Fibroblast of lung (primary cell): ENCODE measurements around the gene DNAH3. TPM values are rescaled to one million over a fixed set of nuclear protein-coding genes. Genes with fewer than 3 reads are reported as not detected.
"Not testable (repeated sequence)": the region's sequence is repeated elsewhere in the genome, so short reads cannot be mapped to it uniquely, and the experiment has no call there.

Experiments
- DNase-seq, 2 donors: peaks; one replicate each; pipeline versions ENCODE4 v3.0.0 to v3.0.0-alpha.2; 2010; ENCODE audit warnings: low read depth in 2 of 2
- H2AFZ ChIP-seq: 2 replicates; pipeline ENCODE4 v1.5.1; 2012; ENCODE audit warnings: low read length, control low read depth, inconsistent platforms
- H3K27ac ChIP-seq: 2 replicates; pipeline ENCODE4 v1.5.1; 2011; ENCODE audit warnings: low read length, control low read depth; ENCODE audit not compliant: insufficient read depth
- H3K27me3 ChIP-seq: 2 replicates; pipeline ENCODE4 v1.5.1; 2011; ENCODE audit warnings: mild to moderate bottlenecking, low read length; ENCODE audit not compliant: control insufficient read depth, insufficient read depth
- H3K36me3 ChIP-seq: 2 replicates; pipeline ENCODE4 v1.5.1; 2011; ENCODE audit warnings: low read length; ENCODE audit not compliant: control insufficient read depth, insufficient read depth
- H3K4me1 ChIP-seq: 2 replicates; pipeline ENCODE4 v1.5.1; 2011; ENCODE audit warnings: low read length; ENCODE audit not compliant: control insufficient read depth, insufficient read depth; ENCODE audit errors: extremely low read depth
- H3K4me2 ChIP-seq: 2 replicates; pipeline ENCODE4 v1.5.1; 2011; ENCODE audit warnings: low read length, control low read depth; ENCODE audit not compliant: insufficient read depth; ENCODE audit errors: extremely low read depth
- H3K4me3 ChIP-seq, 4 experiments: fragments of 200-600 bp in 1 of 4; sonication (generic) in 1 of 4; replicated peaks in 1 of 4; 2 replicates each; pipeline ENCODE4 v1.5.1; 2011 to 2016; ENCODE audit warnings: low read length in 4 of 4, low read depth in 3 of 4, mild to moderate bottlenecking in 3 of 4, control low read depth in 2 of 4, inconsistent platforms in 1 of 4, mixed read lengths in 1 of 4; ENCODE audit not compliant: insufficient read depth in 1 of 4; ENCODE audit errors: control extremely low read depth in 1 of 4
- H3K79me2 ChIP-seq: 2 replicates; pipeline ENCODE4 v1.5.1; 2012; ENCODE audit warnings: mild to moderate bottlenecking, low read length, inconsistent platforms; ENCODE audit not compliant: control insufficient read depth, insufficient read depth
- H3K9ac ChIP-seq: 2 replicates; pipeline ENCODE4 v1.5.1; 2011; ENCODE audit warnings: mild to moderate bottlenecking, low read length, control low read depth; ENCODE audit not compliant: insufficient read depth
- H3K9me3 ChIP-seq: 2 replicates; pipeline ENCODE4 v1.5.1; 2012; ENCODE audit warnings: low read depth, low read length; ENCODE audit not compliant: control insufficient read depth, insufficient read depth
- H4K20me1 ChIP-seq: 2 replicates; pipeline ENCODE4 v1.5.1; 2011; ENCODE audit warnings: low read length; ENCODE audit not compliant: control insufficient read depth, insufficient read depth; ENCODE audit errors: extremely low read depth
- EZH2 ChIP-seq: IDR thresholded peaks from 2 replicates; pipeline ENCODE4 v1.5.1; 2012; ENCODE audit warnings: low read length, control low read depth, mild to moderate bottlenecking; ENCODE audit errors: missing control alignments
- polyA plus RNA-seq, 2 donors: library from polyadenylated mRNA; depleted of rRNA in 1 of 2; stranded (reverse) in 1 of 2; unstranded in 1 of 2; fragments of >200 nt; gene quantifications; 2 replicates each; pipeline ENCODE4 v1.2.1, GENCODE V29; 2011 to 2012; ENCODE audit warnings: missing spikeins in 1 of 2
- total RNA-seq: library from RNA; depleted of rRNA; stranded (reverse); fragments of >200 nt; gene quantifications from 2 replicates; pipeline ENCODE4 v1.2.1, GENCODE V29; 2014
- TF ChIP-seq, protein P1 (sequence below), 2 donors: IDR thresholded peaks in 1 of 2; conservative IDR thresholded peaks in 1 of 2; 1 replicate in 1 of 2; 2 replicates in 1 of 2; pipeline ENCODE4 v1.5.1; 2011 to 2012; ENCODE audit warnings: low read length in 2 of 2, control low read depth in 1 of 2, inconsistent platforms in 1 of 2, low read depth in 1 of 2, mild to moderate bottlenecking in 1 of 2

Gene DNAH3
- total and polyA plus RNA-seq, 2 donors (not counting 1 experiment from before 2014, with no cell fraction given): not detected

DNA sequence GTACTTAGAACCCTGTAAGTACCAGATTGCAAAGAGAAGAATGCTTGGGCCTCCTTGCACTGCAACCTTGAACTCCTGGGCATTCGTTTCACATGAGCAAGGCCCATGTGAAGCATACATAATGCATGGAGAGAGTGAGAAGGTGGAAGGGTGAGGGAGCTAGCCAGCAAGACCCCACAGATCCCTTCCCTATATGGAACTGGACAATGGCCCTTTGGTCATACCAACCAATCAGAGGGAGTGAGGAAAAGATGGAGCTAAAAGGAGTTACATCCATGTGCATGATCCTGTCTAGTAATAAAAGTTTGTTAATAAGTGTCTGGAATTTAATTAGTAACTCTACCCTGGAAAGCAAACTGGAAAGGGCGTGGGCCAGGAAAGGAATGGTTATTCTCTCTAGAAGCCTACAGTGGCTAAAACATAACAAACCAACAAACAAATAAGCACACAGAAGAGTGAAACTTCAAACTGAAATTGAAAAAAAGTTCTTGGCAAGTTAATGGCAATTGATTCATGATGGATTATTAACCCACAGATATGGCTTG, 29.6 kb downstream of the DNAH3 start:
- no peak overlapping the region for H3K27ac ChIP-seq
- no peak overlapping the region for H3K4me3 ChIP-seq
- H3K79me2 ChIP-seq: no peaks in the 10 kb centered on the region
- TF ChIP-seq, protein P1, sequence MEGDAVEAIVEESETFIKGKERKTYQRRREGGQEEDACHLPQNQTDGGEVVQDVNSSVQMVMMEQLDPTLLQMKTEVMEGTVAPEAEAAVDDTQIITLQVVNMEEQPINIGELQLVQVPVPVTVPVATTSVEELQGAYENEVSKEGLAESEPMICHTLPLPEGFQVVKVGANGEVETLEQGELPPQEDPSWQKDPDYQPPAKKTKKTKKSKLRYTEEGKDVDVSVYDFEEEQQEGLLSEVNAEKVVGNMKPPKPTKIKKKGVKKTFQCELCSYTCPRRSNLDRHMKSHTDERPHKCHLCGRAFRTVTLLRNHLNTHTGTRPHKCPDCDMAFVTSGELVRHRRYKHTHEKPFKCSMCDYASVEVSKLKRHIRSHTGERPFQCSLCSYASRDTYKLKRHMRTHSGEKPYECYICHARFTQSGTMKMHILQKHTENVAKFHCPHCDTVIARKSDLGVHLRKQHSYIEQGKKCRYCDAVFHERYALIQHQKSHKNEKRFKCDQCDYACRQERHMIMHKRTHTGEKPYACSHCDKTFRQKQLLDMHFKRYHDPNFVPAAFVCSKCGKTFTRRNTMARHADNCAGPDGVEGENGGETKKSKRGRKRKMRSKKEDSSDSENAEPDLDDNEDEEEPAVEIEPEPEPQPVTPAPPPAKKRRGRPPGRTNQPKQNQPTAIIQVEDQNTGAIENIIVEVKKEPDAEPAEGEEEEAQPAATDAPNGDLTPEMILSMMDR (conservative IDR thresholded peaks at IDR 0.05 in 1 of 2, IDR thresholded peaks at IDR 0.05 in 1 of 2; ENCODE audit: low read depth in 1 of 2, low read length in 2 of 2): no peak
- TF ChIP-seq EZH2: no peak
- H3K4me2 ChIP-seq: no peak overlapping the region
- peaks cover 2% of the 10 kb centered on the region for H3K27me3 ChIP-seq
- H3K9ac ChIP-seq: no peak overlapping the region
- no peak for DNase-seq
- no peaks in the 10 kb centered on the region for H3K4me1 ChIP-seq
- H3K36me3 ChIP-seq: no peaks in the 10 kb centered on the region
- no peaks in the 10 kb centered on the region for H4K20me1 ChIP-seq
- no peaks in the 10 kb centered on the region for H3K9me3 ChIP-seq
- H2AFZ ChIP-seq: no peak overlapping the region

DNA sequence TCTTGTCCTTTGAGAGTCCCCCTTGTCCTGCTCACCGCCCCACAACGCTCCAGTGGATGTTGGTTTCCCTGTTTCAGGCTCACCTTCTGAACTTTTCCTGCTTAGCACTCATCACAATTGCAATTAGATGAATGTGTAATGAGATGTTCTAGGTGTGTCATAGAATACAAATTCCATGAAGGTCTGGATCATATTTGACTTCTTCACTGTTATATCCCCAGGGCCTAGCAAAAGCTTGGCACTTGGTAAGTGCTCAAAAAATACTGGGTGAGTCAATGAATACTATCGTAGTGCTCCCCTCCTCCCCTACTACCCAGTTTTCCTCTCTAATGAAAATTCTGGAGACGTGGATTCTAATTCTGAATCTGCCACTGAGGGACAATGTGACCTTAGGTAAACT, 33.1 kb downstream of the DNAH3 start:
- H2AFZ ChIP-seq: no peak overlapping the region
- no peaks in the 10 kb centered on the region for H3K4me1 ChIP-seq
- no peak overlapping the region for H3K4me2 ChIP-seq
- no peak overlapping the region for H3K27ac ChIP-seq
- H3K36me3 ChIP-seq: no peaks in the 10 kb centered on the region
- no peaks in the 10 kb centered on the region for H3K79me2 ChIP-seq
- no peak for DNase-seq
- TF ChIP-seq, protein P1 (conservative IDR thresholded peaks at IDR 0.05 in 1 of 2, IDR thresholded peaks at IDR 0.05 in 1 of 2; ENCODE audit: low read depth in 1 of 2, low read length in 2 of 2): no peak
- TF ChIP-seq EZH2: no peak
- no peak overlapping the region for H3K9ac ChIP-seq
- H3K27me3 ChIP-seq: peaks cover 2% of the 10 kb centered on the region
- no peaks in the 10 kb centered on the region for H4K20me1 ChIP-seq
- H3K9me3 ChIP-seq: no peaks in the 10 kb centered on the region
- no peak overlapping the region for H3K4me3 ChIP-seq

DNA sequence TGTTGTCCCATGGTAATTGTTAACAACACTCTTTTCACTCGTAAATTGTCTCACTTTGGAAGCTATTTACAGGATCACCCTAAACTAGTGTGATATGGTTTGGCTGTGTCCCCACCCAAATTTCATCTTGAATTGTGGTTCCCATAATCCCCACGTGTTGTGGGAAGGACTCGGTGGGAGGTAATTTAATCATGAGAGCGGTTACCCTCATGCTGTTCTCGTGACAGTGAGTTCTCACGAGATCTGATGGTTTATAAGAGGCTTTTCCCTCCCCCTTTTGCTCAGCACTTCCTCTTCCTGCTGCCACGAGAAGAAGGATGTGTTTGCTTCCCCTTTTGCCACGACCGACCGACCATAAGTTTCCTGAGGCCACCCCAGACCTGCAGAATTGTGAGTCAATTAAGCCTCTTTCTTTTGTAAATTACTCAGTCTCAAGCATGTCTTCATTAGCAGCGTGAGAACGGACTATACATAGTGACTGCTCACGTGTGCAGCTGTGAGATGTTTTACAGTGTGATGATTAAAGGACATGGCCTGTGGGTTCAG, 34.4 kb downstream of the DNAH3 start:
- Histone ChIP-seq H2AFZ (peak overlapping the region; percentile 23), H3K9ac (no peak overlapping the region), H3K4me3 (no peak overlapping the region), H3K9me3 (no peaks in the 10 kb centered on the region), H3K79me2 (no peaks in the 10 kb centered on the region), H3K4me2 (peak overlapping the region; percentile 8), H3K4me1 (no peaks in the 10 kb centered on the region), H3K36me3 (no peaks in the 10 kb centered on the region), H3K27ac (no peak overlapping the region), H4K20me1 (no peaks in the 10 kb centered on the region), H3K27me3 (peaks cover 2% of the 10 kb centered on the region)
- no peak for TF ChIP-seq EZH2
- TF ChIP-seq, protein P1 (conservative IDR thresholded peaks at IDR 0.05 in 1 of 2, IDR thresholded peaks at IDR 0.05 in 1 of 2; ENCODE audit: low read depth in 1 of 2, low read length in 2 of 2): no peak
- DNase-seq: peak in 1 of 2 donors; percentile 4

DNA sequence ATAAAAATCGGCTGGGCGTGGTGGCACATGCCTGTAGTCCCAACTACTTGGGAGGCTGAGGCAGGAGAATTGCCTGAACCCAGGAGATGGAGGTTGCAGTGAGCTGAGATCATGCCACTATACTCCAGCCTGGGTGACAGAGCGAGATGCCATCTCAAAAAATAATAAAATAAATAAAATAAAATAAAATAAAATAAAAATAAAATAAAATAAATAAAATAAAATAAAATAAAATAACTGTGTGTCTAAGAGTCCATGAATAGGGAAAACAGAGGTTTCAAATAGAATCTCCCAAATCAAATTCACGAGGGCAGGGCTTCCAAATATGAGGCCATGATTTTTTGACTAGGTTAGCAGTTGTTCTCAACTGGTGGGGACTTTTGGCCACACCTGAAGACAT, 35.1 kb downstream of the DNAH3 start:
- H3K4me1 ChIP-seq, H4K20me1 ChIP-seq, H3K9me3 ChIP-seq, H3K27me3 ChIP-seq, H2AFZ ChIP-seq, H3K36me3 ChIP-seq, H3K4me2 ChIP-seq, H3K27ac ChIP-seq, DNase-seq, H3K79me2 ChIP-seq, H3K4me3 ChIP-seq, H3K9ac ChIP-seq: not testable (repeated sequence)
